DOHH2 (cell line): ENCODE results near the gene PYGM.

ENCODE experiments used
- H3F3A ChIP-seq: fragments of 200-600 bp; sonication (generic), shearing (Covaris generic); 2 replicates; pipeline ENCODE4 v1.6.0; 2016; ENCODE audit warnings: antibody characterized with exemption, mild to moderate bottlenecking; ENCODE audit not compliant: control insufficient read depth, insufficient read depth
- H3K27ac ChIP-seq: fragments of 200-600 bp; sonication (generic); 2 replicates; pipeline ENCODE4 v1.5.1; 2014; ENCODE audit warnings: low read depth, mild to moderate bottlenecking, low read length, moderate library complexity
- H3K27me3 ChIP-seq: fragments of 200-600 bp; sonication (generic); 2 replicates; pipeline ENCODE4 v1.6.1; 2014; ENCODE audit warnings: mild to moderate bottlenecking, low read length, mixed read lengths; ENCODE audit not compliant: control insufficient read depth
- H3K36me3 ChIP-seq: fragments of 200-600 bp; sonication (generic); 2 replicates; pipeline ENCODE4 v1.6.1; 2014; ENCODE audit warnings: mild to moderate bottlenecking, low read length, moderate library complexity, mixed read lengths; ENCODE audit not compliant: control insufficient read depth
- H3K4me1 ChIP-seq: fragments of 200-600 bp; sonication (generic); 2 replicates; pipeline ENCODE4 v1.6.1; 2014; ENCODE audit warnings: mild to moderate bottlenecking, low read length, mixed read lengths; ENCODE audit not compliant: control insufficient read depth
- H3K4me2 ChIP-seq: fragments of 200-600 bp; sonication (generic); 2 replicates; pipeline ENCODE4 v1.6.0; 2014; ENCODE audit warnings: mild to moderate bottlenecking, low read length, moderate library complexity
- H3K4me3 ChIP-seq: fragments of 200-600 bp; sonication (generic); 2 replicates; pipeline ENCODE4 v1.5.1; 2014; ENCODE audit warnings: mild to moderate bottlenecking, low read length, mixed read lengths
- H3K79me2 ChIP-seq: fragments of 200-600 bp; sonication (generic); 2 replicates; pipeline ENCODE4 v1.6.1; 2014; ENCODE audit warnings: mild to moderate bottlenecking, low read length, mixed read lengths; ENCODE audit not compliant: control insufficient read depth
- H3K9me2 ChIP-seq: fragments of 200-600 bp; sonication (generic); replicated peaks from 2 replicates; pipeline ENCODE4 v1.6.1; 2014; ENCODE audit warnings: mild to moderate bottlenecking, low read length, mixed read lengths; ENCODE audit not compliant: control insufficient read depth
- H3K9me3 ChIP-seq: fragments of 200-600 bp; sonication (generic); 2 replicates; pipeline ENCODE4 v1.6.1; 2014; ENCODE audit warnings: antibody characterized with exemption, low read length, mixed read lengths; ENCODE audit not compliant: control insufficient read depth, insufficient read depth
- H4K20me1 ChIP-seq: fragments of 200-600 bp; sonication (generic); 2 replicates; pipeline ENCODE4 v1.6.0; 2014; ENCODE audit warnings: low read depth, mild to moderate bottlenecking, antibody characterized with exemption, low read length, moderate library complexity; ENCODE audit not compliant: control insufficient read depth, insufficient read depth
- EZH2phosphoT487 ChIP-seq: fragments of 200-600 bp; sonication (generic); IDR thresholded peaks from 2 replicates; pipeline ENCODE4 v1.6.1; 2017; ENCODE audit warnings: borderline replicate concordance, mild to moderate bottlenecking, antibody characterized with exemption, low read length, moderate library complexity, mixed read lengths
- TF ChIP-seq, protein P1 (sequence below): fragments of 200-600 bp; sonication (generic); IDR thresholded peaks from one replicate; pipeline ENCODE4 v1.5.1; 2014; ENCODE audit warnings: antibody characterized with exemption, mild to moderate bottlenecking, low read depth, low read length; ENCODE audit not compliant: poor library complexity, severe bottlenecking

PYGM gene

GRCh38 chr11:64758330-64759079 lies 1.3 kb downstream of the PYGM start:
- Histone ChIP-seq H4K20me1 (peaks cover 13% of the 10 kb centered on the region), H3K4me1 (peaks cover 38% of the 10 kb centered on the region), H3K36me3 (peaks cover 19% of the 10 kb centered on the region), H3K4me3 (no peak overlapping the region), H3K27ac (no peak overlapping the region), H3K79me2 (no peaks in the 10 kb centered on the region), H3K9me2 (no peaks in the 10 kb centered on the region), H3K27me3 (no peaks in the 10 kb centered on the region), H3F3A (peaks cover 30% of the 10 kb centered on the region), H3K4me2 (no peak overlapping the region), H3K9me3 (no peaks in the 10 kb centered on the region)
- TF ChIP-seq, protein P1, sequence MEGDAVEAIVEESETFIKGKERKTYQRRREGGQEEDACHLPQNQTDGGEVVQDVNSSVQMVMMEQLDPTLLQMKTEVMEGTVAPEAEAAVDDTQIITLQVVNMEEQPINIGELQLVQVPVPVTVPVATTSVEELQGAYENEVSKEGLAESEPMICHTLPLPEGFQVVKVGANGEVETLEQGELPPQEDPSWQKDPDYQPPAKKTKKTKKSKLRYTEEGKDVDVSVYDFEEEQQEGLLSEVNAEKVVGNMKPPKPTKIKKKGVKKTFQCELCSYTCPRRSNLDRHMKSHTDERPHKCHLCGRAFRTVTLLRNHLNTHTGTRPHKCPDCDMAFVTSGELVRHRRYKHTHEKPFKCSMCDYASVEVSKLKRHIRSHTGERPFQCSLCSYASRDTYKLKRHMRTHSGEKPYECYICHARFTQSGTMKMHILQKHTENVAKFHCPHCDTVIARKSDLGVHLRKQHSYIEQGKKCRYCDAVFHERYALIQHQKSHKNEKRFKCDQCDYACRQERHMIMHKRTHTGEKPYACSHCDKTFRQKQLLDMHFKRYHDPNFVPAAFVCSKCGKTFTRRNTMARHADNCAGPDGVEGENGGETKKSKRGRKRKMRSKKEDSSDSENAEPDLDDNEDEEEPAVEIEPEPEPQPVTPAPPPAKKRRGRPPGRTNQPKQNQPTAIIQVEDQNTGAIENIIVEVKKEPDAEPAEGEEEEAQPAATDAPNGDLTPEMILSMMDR, result no peak
- TF ChIP-seq EZH2phosphoT487, result no peak

DNA sequence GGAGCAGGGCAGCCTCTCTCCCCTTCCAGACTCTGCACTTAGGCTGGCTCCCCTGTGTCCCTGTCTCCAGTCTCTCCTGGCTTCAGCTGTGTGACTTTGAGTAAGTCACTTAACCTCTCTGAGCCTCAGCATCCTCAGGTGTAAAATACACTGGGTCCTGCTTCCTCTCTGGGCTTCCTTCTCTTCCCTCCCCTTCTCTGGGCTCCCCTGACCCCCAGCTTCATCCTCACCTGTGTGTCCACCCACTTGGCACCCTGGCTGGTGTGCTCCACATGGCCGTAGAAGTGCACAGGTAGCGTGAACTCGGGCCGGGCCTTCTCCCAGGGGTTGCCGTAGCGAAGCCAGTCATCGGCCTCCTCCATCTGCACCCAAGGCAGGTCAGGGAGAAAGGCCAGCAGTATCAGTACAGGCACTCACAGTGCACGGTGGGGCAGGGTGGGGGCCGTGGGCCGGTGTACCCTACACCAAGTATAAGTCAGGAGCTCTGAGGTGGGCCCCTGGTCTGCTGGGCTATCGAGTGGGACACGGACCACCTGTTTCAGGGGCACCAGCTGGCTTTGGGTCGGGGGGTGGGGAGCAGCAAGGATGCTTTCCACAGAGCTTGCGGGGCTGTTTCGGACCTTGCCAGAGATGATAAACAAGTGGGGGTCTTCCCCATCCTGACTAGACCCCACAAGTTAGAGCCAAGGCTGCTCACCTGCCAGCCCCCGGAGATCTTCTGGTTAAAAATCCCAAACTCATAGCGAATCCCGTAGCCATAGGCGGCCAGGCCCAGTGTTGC lies 2.0 kb downstream of the PYGM start:
- no peaks in the 10 kb centered on the region for H3K9me2 ChIP-seq
- no peaks in the 10 kb centered on the region for H3K79me2 ChIP-seq
- no peak overlapping the region for H3K4me2 ChIP-seq
- peaks cover 11% of the 10 kb centered on the region for H3K36me3 ChIP-seq
- H3K4me3 ChIP-seq, result no peak overlapping the region
- no peaks in the 10 kb centered on the region for H3K9me3 ChIP-seq
- no peak overlapping the region for H3K27ac ChIP-seq
- peaks cover 22% of the 10 kb centered on the region for H3F3A ChIP-seq
- H4K20me1 ChIP-seq, result peaks cover 12% of the 10 kb centered on the region; the same call in 1 of the 2 replicates
- H3K27me3 ChIP-seq, result no peaks in the 10 kb centered on the region
- no peak for TF ChIP-seq EZH2phosphoT487
- TF ChIP-seq, protein P1, result no peak
- H3K4me1 ChIP-seq, result peaks cover 35% of the 10 kb centered on the region

GRCh38 chr11:64755681-64756361 lies 4.0 kb downstream of the PYGM start:
- Histone ChIP-seq H3K4me2 (no peak overlapping the region), H3K79me2 (no peaks in the 10 kb centered on the region), H3K9me3 (no peaks in the 10 kb centered on the region), H3K27me3 (no peaks in the 10 kb centered on the region), H3F3A (peaks cover 8% of the 10 kb centered on the region), H3K4me1 (peaks cover 22% of the 10 kb centered on the region), H3K36me3 (no peaks in the 10 kb centered on the region), H4K20me1 (peaks cover 3% of the 10 kb centered on the region; the same call in 1 of the 2 replicates), H3K4me3 (no peak overlapping the region), H3K27ac (no peak overlapping the region), H3K9me2 (no peaks in the 10 kb centered on the region)
- TF ChIP-seq, protein P1, result no peak
- no peak for TF ChIP-seq EZH2phosphoT487
